MM.1S (cell line): ENCODE data around the gene BMS1.

Experiments
- DNase-seq: peaks from one replicate; pipeline ENCODE4 v3.0.0-alpha.2; 2015
- H2AFZ ChIP-seq: fragments of 300-600 bp; sonication (generic); 2 replicates; pipeline ENCODE4 v1.6.0; 2016; ENCODE audit warnings: antibody characterized with exemption, low read length
- H3F3A ChIP-seq: fragments of 300-600 bp; sonication (generic); 2 replicates; pipeline ENCODE4 v1.6.1; 2016; ENCODE audit warnings: mild to moderate bottlenecking, antibody characterized with exemption, low read length, moderate library complexity, mixed read lengths; ENCODE audit not compliant: insufficient read depth
- H3K27ac ChIP-seq: fragments of 300-600 bp; sonication (generic); 2 replicates; pipeline ENCODE4 v1.5.1; 2016; ENCODE audit warnings: mild to moderate bottlenecking, low read length
- H3K27me3 ChIP-seq: fragments of 300-600 bp; sonication (generic); replicated peaks from 2 replicates; pipeline ENCODE4 v1.6.0; 2016; ENCODE audit warnings: low read length; ENCODE audit not compliant: insufficient read depth
- H3K36me3 ChIP-seq: fragments of 300-600 bp; sonication (generic); replicated peaks from 2 replicates; pipeline ENCODE4 v1.6.1; 2016; ENCODE audit warnings: mild to moderate bottlenecking, low read length, mixed read lengths; ENCODE audit not compliant: insufficient read depth
- H3K4me1 ChIP-seq: fragments of 300-600 bp; sonication (generic); 2 replicates; pipeline ENCODE4 v1.6.1; 2016; ENCODE audit warnings: low read length, mixed read lengths
- H3K4me2 ChIP-seq: fragments of 300-600 bp; sonication (generic); 2 replicates; pipeline ENCODE4 v1.6.0; 2016; ENCODE audit warnings: low read depth, low read length
- H3K4me3 ChIP-seq: fragments of 300-600 bp; sonication (generic); 2 replicates; pipeline ENCODE4 v1.5.1; 2016; ENCODE audit warnings: low read length, mixed read lengths
- H3K79me2 ChIP-seq: fragments of 300-600 bp; sonication (generic); 2 replicates; pipeline ENCODE4 v1.6.1; 2016; ENCODE audit warnings: mixed run types, low read length, mixed read lengths
- H3K9ac ChIP-seq: fragments of 300-600 bp; sonication (generic); 2 replicates; pipeline ENCODE4 v1.6.1; 2016; ENCODE audit warnings: low read length, mixed read lengths
- H3K9me2 ChIP-seq: fragments of 300-600 bp; sonication (generic); replicated peaks from 2 replicates; pipeline ENCODE4 v1.6.1; 2016; ENCODE audit warnings: mild to moderate bottlenecking, low read length, mixed read lengths; ENCODE audit not compliant: insufficient read depth
- H3K9me3 ChIP-seq: fragments of 300-600 bp; sonication (generic); replicated peaks from 2 replicates; pipeline ENCODE4 v1.6.1; 2016; ENCODE audit warnings: mild to moderate bottlenecking, low read length, mixed read lengths; ENCODE audit not compliant: insufficient read depth
- H4K20me1 ChIP-seq: fragments of 300-600 bp; sonication (generic); 2 replicates; pipeline ENCODE4 v1.6.1; 2016; ENCODE audit warnings: mild to moderate bottlenecking, low read length, moderate library complexity, mixed read lengths; ENCODE audit not compliant: insufficient read depth
- EZH2 ChIP-seq: fragments of 300-600 bp; sonication (generic); optimal IDR thresholded peaks from 2 replicates; pipeline ENCODE3; 2017; ENCODE audit warnings: low read depth, mild to moderate bottlenecking, antibody characterized with exemption, low read length, mixed read lengths
- EZH2phosphoT487 ChIP-seq: fragments of 300-600 bp; sonication (generic); IDR thresholded peaks from 2 replicates; pipeline ENCODE4 v1.6.1; 2018; ENCODE audit warnings: antibody characterized with exemption, low read length
- TF ChIP-seq, protein P1 (sequence below): fragments of 300-600 bp; sonication (generic); IDR thresholded peaks from 2 replicates; pipeline ENCODE4 v1.5.1; 2016; ENCODE audit warnings: antibody characterized with exemption, low read length, mixed read lengths

Gene BMS1

DNA sequence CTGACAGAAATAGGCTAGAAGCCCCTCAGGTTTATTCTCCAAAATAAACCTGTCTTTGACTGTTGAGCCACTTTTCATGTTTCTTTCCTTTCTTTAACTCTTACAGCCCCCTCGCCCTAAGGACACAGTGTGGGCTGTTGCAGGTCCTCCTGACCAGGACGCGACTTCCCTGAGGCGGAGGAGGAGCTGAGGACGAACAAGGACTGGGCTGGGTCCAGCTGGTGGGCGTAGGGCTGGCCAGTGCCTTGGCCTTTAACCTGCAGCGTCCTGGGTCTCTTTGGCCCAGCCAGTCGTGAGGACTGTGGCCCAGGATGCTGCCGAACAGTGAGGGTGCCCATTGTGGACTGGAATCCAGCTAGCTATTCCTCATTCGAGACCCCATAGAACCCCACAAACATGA, 13.4 kb upstream of the BMS1 start:
- TF ChIP-seq, protein P1, sequence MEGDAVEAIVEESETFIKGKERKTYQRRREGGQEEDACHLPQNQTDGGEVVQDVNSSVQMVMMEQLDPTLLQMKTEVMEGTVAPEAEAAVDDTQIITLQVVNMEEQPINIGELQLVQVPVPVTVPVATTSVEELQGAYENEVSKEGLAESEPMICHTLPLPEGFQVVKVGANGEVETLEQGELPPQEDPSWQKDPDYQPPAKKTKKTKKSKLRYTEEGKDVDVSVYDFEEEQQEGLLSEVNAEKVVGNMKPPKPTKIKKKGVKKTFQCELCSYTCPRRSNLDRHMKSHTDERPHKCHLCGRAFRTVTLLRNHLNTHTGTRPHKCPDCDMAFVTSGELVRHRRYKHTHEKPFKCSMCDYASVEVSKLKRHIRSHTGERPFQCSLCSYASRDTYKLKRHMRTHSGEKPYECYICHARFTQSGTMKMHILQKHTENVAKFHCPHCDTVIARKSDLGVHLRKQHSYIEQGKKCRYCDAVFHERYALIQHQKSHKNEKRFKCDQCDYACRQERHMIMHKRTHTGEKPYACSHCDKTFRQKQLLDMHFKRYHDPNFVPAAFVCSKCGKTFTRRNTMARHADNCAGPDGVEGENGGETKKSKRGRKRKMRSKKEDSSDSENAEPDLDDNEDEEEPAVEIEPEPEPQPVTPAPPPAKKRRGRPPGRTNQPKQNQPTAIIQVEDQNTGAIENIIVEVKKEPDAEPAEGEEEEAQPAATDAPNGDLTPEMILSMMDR = no peak
- TF ChIP-seq EZH2phosphoT487 (no peak), EZH2 (no peak)
- Histone ChIP-seq H3K4me2 (no peak overlapping the region), H3K9ac (no peak overlapping the region)

GRCh38 chr10:42769673-42770072, 12.9 kb upstream of the BMS1 start:
- H3K27me3 ChIP-seq = no peaks in the 10 kb centered on the region
- H3K4me1 ChIP-seq = no peaks in the 10 kb centered on the region
- no peak overlapping the region for H2AFZ ChIP-seq
- H3K4me3 ChIP-seq = no peak overlapping the region
- no peak overlapping the region for H3K9ac ChIP-seq
- no peaks in the 10 kb centered on the region for H3K9me3 ChIP-seq
- no peak for DNase-seq
- H3F3A ChIP-seq = no peaks in the 10 kb centered on the region
- no peaks in the 10 kb centered on the region for H3K79me2 ChIP-seq
- no peaks in the 10 kb centered on the region for H3K9me2 ChIP-seq
- no peaks in the 10 kb centered on the region for H4K20me1 ChIP-seq
- no peak overlapping the region for H3K27ac ChIP-seq
- H3K36me3 ChIP-seq = no peaks in the 10 kb centered on the region
- peak overlapping the region; percentile 19; the same call in 1 of the 2 replicates for H3K4me2 ChIP-seq
- TF ChIP-seq EZH2 (no peak), EZH2phosphoT487 (no peak)
- TF ChIP-seq, protein P1 = no peak

More for the DNA sequence above, 13.4 kb upstream of the BMS1 start:
- DNase-seq = no peak
- H3K4me1 ChIP-seq = no peaks in the 10 kb centered on the region
- no peak overlapping the region for H2AFZ ChIP-seq
- H3K4me3 ChIP-seq = no peak overlapping the region
- H3K27ac ChIP-seq = no peak overlapping the region
- H4K20me1 ChIP-seq = no peaks in the 10 kb centered on the region
- H3K79me2 ChIP-seq = no peaks in the 10 kb centered on the region
- no peaks in the 10 kb centered on the region for H3K27me3 ChIP-seq
- H3K36me3 ChIP-seq = no peaks in the 10 kb centered on the region
- no peaks in the 10 kb centered on the region for H3K9me2 ChIP-seq
- no peaks in the 10 kb centered on the region for H3F3A ChIP-seq
- H3K9me3 ChIP-seq = no peaks in the 10 kb centered on the region

DNA sequence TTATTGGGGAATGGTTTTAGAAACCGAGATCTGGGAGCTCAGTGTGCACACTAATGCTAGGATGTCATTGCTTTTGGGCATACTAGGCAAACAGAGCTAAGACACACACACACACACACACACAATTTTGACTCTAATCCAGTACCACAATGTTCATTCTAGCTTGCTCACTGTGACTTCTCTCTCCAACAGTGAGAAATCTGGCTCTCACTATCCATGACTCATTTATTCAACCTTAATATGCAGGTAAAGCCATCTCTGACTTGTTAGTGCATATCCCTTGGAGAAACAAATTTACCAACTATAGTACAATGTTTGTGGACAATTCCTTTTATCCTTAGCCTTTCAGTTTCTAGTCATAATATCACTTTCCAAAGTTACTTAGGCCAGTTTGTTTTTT, 5.9 kb upstream of the BMS1 start:
- no peaks in the 10 kb centered on the region for H3K9me3 ChIP-seq
- H3F3A ChIP-seq = no peaks in the 10 kb centered on the region
- H4K20me1 ChIP-seq = no peaks in the 10 kb centered on the region
- DNase-seq = no peak
- H3K36me3 ChIP-seq = no peaks in the 10 kb centered on the region
- H3K27me3 ChIP-seq = no peaks in the 10 kb centered on the region
- H3K9ac ChIP-seq = no peak overlapping the region
- H3K9me2 ChIP-seq = no peaks in the 10 kb centered on the region
- no peaks in the 10 kb centered on the region for H3K4me1 ChIP-seq
- H3K79me2 ChIP-seq = no peaks in the 10 kb centered on the region
- TF ChIP-seq EZH2phosphoT487 = no peak
- no peak for TF ChIP-seq EZH2
- TF ChIP-seq, protein P1 = no peak
- no peak overlapping the region for H2AFZ ChIP-seq
- H3K4me2 ChIP-seq = no peak overlapping the region
- no peak overlapping the region for H3K27ac ChIP-seq
- no peak overlapping the region for H3K4me3 ChIP-seq
